HG02759 (cell line): ENCODE measurements around the gene KMT5B.
"Not testable (repeated sequence)": the region's sequence is repeated elsewhere in the genome, so short reads cannot be mapped to it uniquely, and the experiment has no call there.

ENCODE experiments used
- ATAC-seq: cut with Tn5 transposase; IDR thresholded peaks from one replicate; pipeline ENCODE4 v1.9.1; 2021; ENCODE audit warnings: mild to moderate bottlenecking, moderate library complexity; ENCODE audit not compliant: unreplicated experiment

The KMT5B gene

DNA sequence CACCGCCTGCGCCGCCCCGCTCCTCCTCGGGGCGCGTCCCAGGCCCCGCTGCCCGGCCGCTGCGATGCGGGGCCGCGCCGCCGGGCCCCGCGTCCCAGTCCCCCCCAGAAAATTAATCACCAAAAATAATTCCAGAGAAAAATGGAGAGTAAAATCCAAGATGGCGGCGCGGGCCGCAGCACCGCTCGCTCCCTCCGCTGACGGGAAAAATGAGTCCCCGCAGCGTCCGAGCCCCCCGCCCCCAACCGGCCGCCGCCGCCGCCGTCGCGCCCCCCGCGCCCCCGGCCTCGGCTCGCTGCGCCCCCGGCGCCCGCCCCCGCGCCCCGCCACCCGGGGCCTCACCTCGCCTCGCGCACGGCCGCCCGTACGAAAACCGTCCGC, at the start of gene KMT5B:
KMT5B (minus strand) TSS at position 162 of the 381 bp plus-strand sequence. CDS start 23,220 bp downstream, outside the sequence.
- ATAC-seq = peak; percentile 14

DNA sequence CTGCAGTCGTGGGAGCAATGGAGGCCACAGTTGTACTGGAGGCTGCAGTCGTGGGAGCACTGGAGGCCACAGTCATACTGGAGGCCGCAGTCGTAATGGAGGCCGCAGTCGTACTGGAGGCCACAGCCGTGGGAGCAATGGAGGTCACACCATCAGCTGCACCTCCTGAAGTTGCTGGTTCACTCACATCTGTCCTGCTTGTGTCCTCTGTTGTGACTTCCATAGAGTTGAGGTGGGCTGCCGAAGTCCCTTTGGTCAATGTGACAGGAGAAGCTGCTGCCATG, 49.4 kb upstream of the KMT5B start:
- no peak for ATAC-seq

DNA sequence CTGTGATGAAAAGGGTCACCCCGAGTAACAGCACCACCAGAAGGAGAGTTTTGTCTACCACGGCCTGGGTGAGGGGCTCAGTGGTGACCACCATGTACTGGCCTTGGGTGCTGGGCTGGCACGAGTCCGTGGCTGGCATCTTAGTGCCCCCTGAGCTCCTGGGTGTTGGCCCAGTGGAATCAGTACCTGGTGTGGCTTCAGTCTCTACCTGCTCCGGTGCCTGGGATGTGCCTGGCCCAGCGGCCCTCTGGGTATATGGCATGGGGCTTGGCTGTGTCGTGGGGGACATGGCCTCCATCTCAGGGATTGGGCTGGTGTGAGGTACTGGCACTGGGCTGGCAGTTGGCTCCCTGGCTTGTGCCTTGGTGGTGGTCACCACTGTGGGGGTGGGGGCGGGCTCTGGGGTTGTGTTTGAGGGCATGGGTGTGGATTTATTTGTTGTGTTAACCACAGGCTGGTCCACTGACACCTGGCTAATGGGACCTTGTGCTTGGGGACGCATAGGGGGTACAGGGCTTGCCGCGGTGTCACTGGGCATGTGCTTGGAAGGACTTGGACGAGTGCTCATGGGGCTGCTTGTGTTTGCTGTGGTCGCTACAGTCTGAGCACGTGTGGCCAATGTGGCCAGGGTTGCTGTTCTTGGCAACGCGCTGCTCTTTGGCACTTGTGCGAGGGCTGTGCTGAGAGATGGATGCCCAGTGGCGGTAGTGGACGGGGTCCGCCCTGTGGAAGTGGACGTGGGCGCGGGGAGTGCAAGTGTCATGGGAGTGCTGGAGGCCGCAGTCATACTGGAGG, 48.9 kb upstream of the KMT5B start:
- no peak for ATAC-seq

DNA sequence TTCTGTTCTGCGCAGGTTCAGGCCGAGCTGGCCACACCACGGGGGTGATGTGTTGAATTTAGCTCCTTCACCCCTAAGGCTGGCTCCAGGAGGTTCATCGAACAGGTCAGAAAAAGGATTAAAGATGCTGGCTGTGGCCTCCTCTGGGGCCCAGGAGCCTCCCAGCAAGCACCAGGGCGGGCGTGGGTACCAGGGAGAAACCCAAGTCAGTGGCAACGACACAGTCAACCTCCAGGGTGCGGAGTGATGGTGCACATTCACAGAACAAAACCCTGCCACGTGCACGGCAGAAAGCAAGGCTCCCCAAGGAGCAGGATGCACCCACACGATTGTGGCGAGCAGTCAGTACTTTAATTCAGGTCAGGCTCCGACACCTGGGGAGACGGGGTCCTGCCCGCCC, 47.9 kb upstream of the KMT5B start:
- no peak for ATAC-seq

DNA sequence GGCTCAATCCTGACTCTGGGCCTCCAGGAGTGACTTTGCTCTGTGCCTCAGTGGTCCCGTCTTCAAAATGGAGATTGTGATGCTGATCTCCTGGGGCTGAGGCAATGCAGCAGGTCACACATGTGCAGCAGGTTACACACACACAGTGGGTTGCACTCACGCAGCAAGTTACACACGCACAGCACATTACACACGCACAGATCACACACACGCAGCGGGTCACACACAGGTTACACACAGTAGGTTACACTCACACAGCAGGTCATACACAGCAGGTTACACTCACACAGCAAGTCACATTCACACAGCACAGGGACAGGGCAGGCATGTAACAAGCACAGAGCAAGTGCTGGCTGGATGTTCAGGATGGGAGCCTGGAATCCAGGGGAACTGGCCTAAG, 47.4 kb upstream of the KMT5B start:
- no peak for ATAC-seq

DNA sequence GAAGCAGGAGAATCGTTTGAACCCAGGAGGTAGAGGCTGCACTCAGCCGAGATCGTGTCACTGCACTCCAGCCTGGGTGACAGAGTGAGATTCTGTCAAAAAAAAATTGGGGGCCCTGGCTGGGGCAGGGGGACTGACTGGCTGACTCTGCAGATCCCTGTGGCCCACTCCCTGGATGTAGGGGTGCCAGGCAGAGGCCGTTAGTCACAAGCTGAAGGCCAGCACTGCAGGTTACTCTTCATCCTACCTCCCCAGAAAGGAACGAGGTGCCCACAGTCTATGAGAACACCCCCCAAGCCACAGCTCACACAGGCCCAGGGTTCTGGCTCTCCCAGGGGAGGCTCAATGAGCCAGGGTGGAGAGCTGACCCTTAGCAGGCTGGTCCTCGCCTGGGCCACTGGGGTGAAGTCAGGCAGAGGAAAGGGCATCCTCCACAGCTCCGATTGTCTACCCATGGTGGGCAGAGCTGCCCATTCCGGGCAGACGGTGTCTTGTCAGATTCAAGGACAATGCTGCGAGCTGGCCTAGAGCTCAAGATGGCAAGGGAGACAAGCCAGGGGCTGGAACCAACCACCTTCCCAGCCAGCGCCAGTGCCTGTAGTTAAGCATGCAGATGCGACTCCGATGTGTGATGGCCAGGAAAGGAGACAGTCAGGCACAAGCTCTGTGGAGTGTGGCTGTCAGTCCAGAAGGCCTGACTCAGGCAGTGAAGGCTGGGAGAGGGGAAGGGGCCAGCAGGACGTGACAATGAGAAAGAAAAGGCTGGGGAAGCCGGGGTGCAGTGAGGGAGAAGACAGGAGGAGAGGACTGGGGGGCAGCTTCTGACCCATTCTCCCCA, 46.2 kb upstream of the KMT5B start:
- ATAC-seq = no peak

DNA sequence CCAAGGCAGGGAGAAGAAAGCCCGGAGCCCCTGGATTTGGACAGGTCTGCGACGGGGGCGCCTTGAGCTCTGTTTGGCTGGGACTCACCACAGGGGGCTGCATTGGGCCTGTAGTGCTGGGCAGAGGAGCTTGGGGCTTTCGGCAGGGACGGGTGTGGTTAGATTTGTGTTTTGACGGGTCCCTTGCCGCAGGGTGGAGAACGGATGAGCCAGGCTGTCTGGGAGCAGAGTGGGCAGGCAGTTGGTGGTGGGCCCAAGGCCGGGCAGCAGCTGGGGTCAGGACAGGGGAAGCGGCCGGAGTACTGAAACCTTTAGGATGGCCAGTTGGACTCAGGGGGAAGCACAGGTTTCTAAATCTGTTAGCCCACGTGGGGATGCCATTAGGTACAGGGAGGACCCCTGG, 45.3 kb upstream of the KMT5B start:
- ATAC-seq = no peak

DNA sequence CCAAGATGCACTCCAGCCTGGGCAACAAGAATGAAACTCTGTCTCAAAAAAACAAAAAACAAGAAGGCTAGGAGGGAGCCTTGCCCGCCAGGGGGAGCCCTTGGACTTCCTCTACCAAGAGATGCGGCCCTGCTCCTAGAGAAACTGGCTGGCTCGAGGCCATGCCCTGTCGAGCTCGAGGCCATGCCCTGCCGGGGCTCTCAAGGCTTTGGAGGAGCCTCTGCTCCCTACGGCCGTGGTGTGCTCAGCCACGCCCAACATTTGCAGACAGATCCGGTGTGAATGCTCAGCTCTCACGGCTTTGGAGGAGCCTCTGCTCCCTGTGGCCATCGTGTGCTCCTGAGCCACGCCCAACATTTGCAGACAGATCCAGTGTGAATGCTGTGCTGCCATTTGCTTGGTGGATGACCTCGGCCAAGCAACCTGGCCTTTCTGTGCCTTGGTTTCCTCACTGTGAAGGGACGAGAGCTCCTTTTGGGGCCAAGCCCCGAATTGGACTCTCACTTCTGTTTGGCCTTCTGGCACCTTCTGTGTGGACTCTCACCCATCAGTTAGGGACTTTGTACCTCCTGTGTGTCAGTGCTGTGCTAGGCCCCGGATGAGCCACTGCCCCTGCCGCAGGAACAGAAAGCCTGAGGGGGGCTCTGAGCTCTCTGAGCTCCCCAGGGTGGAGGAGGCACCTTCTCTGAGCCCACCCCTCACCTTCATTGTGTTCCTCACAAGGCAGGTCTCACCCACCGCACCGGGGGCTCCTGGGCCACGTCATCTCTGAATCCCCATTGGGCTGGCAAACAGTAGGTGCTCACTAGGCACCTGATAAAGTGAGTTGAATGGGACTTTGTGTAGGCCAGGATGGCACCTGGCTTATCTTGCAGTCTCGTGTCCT, 44.6 kb upstream of the KMT5B start:
- no peak for ATAC-seq

DNA sequence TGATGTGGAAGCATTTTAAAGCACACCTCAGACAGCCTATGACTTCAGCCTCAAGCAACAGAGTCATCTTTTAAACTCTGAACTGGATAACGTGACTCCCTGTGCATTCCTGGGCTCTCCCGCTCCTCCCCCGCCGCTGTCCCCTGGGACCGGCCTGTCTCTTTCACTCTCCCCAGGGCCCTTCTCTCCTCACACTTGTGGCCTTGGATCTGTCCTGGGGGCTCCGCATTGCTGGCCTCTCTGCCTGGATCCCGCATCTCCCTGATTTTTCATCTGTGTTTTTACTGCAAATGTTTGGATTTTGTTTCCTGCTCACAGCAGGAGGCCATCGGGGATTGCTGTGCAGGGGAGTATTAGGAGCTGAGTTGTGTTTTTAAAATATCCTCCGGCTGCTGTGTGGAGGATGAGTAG, 43.2 kb upstream of the KMT5B start:
- no peak for ATAC-seq

DNA sequence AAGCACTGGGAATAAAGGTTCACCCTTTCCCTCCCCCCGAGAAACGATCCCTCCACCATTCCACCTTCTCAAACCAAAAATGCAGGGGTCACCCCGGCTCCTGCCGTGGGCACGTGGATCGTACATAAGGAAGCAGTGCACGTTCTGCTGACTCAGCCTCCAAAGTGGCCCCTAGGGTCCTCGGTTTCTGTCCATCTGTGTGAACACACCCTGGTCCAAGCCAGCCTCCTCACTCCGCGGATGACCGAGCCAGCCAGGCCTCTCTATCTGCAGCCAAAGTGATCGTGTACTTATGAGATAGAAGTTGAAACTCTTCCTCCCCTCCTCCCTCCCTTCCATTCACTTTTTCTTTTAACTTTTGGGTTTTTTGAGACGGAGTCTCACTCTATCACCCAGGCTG, 42.4 kb upstream of the KMT5B start:
- no peak for ATAC-seq

DNA sequence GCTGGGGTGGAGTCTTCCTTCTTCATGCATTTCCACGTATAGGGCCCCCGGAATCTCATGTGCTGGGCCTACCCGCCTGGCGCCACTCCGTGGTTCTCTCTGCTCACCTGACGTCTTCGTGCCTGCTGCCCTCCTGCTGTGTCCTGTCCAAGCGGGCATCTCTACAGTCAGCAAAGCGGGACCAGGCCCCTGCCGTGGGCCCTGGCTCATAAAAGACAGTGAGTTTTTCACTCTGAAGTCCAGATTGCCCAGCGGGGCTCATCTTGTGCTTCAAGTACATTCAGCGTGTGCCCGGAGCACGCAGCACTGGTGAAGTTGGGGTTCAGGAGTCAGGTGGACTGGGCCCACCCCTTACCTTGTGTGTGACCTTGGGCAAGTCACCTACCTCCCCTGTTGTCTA, 41.3 kb upstream of the KMT5B start:
- no peak for ATAC-seq

DNA sequence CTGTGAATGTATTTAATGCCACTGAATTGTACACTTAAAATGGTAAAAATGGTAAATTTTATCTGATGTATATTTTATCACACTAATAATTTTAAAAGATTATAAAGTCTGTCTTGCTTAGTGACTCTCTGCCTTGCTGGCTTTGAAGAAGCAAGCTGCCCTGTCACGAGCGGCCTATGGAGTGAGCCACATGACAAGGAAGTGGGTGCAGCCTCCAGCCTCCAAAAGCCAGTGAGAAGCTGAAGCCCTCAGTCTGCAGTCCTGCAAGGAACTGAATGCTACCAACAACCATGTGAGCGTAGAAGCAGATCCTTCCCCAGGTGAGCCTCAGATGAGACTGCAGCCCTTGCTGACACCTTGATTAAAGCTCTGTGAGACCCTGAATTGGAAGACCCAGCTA, 38.7 kb upstream of the KMT5B start:
- no peak for ATAC-seq

DNA sequence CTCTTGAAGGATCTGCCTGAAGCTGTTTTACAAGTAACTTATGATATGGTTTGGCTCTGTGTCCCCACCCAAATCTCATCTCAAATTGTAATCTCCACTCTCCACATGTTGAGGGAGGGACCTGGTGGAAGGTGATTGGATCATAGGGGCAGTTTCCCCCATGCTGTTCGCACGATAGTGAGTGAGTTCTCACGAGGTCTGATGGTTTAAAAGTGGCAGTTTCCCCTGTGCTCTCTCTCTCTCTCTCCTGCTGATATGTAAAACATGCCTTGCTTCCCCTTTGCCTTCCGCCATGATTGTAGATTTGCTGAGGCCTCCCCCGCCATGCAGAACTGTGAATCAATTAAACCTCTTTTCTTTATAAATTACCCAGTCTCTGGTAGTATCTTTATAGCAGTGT, 31.8 kb upstream of the KMT5B start:
- ATAC-seq = not testable (repeated sequence)

DNA sequence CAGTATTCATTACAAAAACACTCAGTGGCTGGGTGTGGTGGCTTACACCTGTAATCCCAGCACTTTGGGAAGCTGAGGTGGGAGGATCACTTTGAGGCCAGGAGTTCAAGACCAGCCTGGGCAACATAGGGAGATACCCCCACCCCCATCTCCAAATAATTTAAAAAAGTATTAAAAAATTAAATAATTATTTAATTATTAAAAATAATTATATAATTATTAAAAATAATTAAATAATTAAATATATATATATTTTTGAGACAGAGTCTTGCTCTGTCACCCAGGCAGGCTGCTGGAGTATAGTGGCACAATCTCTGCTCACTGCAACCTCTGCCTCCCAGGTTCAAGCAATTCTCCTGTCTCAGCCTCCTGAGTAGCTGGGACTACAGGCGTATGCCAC, 30.8 kb upstream of the KMT5B start:
- ATAC-seq = not testable (repeated sequence)

DNA sequence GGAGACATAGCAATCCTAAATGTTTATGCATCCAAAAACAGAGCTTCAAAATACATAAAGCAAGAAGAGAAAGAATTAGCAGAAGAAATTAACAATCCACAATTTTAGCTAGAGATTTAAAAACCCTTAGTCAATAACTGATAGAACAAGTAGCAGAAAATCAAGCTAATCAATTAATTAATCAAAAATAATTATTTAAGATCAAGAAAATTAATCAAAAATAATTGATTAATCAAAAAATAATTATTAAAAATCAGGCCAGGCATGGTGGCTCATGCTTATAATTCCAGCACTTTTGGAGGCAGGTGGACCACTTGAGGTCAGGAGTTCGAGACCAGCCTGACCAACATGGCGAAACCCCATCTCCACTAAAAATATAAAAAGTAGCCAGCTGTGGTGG, 29.5 kb upstream of the KMT5B start:
- no peak for ATAC-seq

DNA sequence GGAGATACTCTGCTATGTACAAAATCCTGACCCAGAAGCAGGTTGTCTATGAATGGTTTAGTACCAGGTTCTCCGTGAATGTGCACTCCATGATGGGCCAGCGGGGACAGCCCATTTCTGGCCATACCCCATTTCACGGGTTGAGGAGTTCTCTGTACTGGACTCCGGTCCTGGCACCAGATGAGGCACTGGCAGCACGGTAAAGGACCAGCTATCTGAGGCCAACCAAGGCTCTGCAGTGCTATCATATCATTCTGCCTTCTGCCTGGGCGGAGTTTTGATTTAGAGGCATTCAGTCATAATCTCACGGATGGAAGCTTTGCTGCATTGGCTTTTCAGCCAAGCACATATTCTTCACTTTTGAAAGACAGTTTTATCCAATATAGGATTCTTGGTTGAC, 18.5 kb upstream of the KMT5B start:
- no peak for ATAC-seq

DNA sequence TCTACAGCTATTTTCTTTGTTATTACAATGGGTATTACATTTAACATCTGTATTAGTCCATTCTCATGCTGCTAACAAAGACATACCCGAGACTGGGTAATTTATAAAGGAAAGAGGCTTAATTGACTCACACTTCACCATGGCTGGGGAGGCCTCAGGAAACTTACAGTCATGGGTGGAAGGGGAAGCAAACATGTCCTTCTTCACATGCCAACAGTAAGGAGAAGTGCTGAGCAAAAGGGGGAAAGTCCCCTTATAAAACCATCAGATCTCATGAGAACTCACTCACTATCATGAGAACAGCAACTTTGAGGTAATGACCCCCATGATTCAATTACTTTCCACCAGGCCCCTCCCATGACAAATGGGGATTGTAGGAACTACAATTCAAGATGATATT, 16.5 kb upstream of the KMT5B start:
- ATAC-seq = no peak

DNA sequence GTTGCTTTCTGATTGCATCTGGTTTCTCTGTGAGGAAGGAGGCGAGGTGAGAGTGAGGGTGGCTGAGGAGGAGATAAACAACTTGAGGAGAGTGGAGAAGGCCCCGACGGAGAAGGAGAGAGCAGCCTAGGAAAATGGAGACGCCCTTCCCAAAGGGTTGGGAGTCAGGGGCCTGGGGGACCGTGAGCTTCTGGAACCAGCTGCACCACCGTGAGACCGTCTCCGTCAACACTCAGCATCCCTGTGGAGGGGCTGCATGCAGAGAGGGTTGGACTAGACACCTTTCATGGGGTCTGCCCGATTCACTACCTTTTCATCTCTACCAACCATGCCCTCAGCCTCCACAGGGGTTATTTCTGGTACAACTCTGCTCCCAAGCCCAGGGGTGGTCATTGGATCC, 13.3 kb upstream of the KMT5B start:
- no peak for ATAC-seq

DNA sequence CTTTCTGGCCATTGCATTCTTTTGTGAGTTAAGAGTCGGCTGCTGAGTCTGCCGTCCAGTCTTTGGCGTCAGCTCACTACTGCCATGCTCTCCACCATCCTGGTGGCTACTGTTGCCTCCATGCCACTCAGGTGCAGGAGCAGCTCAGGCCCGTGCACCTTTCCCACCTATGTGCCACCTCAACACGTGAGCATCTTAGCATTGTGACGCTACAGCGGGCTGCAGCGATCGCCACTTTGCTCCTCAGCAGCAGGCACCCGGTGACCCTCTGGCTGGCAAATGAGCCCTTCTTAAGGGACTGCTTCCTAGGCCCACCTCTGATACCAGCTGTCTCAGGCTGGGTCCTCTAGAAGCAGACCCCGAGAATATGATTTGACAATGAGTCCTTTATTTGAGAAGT, 11.5 kb upstream of the KMT5B start:
- ATAC-seq = no peak

DNA sequence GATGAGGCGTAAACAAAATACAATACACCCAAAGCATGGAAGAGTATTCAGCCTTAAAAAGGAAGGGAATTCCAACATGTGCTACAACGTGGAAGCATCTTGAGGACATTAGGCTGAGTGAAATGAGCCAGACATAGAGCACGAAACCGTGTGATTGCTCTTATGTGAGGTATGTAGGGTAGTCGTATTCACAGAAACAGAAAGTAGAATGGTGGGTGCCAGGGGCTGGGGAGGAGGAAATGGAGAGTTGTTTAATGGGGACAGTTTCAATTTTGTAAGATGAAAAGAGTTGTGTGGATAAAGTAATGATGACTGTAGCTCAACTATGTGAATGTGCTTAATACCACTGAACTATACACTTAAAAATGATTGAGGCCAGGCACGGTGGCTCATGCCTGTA, 10.2 kb upstream of the KMT5B start:
- ATAC-seq = no peak

DNA sequence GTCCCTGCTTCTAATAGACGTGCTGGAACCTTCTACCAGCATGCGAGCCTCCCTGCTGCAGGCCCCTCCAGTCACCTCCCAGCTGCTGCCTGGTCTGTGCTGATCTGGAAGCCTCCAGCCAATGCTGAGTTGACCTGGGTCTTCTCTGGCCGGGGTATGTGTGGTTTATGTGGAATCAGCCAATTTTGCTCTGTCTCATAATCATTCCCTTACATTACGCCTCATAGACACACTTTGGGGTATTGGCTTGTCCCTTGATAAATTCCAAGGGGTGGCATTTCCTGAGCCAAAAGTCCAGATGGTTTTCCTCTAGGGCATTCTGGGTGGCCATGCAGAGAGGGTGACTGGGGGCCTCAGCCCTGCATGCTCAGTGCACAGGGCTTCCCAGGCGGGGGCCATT, 8.3 kb upstream of the KMT5B start:
- ATAC-seq = no peak
